ENCODE data around the gene SERPINB8.

Gene SERPINB8

DNA sequence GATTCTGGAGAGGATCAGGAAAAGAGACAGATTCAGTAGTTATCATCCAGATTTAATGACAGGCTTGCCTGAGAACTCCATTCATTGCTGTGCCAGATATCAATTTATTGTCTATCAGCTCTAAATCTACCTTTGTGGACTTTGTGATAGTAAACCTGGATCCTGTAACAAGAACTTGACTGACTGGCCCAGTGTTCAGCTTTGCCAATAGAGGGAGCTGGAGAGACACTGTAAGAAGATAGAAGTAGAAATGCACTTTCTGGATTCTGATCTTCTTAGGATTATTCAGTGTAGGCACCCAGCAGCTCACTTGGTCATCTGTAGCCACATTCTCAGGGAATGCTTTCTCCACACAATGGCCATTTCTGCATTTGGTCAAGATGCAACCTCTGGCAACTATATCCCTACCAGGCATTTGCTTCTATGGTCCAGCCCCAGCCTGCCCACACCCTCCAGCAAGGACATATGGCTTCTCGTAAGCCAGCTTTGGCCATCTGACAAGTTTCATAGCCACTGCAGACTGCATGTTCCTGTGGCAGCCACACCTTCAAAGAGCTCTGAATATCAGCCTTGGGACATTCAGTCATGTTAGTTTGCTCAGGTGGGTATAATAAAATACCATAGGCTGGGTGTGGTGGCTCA lies 6.1 kb upstream of the SERPINB8 start:
- no peak overlapping the region for H3K4me3 ChIP-seq (ENCODE audit: low read depth, low read length)
- TF ChIP-seq, protein P1, sequence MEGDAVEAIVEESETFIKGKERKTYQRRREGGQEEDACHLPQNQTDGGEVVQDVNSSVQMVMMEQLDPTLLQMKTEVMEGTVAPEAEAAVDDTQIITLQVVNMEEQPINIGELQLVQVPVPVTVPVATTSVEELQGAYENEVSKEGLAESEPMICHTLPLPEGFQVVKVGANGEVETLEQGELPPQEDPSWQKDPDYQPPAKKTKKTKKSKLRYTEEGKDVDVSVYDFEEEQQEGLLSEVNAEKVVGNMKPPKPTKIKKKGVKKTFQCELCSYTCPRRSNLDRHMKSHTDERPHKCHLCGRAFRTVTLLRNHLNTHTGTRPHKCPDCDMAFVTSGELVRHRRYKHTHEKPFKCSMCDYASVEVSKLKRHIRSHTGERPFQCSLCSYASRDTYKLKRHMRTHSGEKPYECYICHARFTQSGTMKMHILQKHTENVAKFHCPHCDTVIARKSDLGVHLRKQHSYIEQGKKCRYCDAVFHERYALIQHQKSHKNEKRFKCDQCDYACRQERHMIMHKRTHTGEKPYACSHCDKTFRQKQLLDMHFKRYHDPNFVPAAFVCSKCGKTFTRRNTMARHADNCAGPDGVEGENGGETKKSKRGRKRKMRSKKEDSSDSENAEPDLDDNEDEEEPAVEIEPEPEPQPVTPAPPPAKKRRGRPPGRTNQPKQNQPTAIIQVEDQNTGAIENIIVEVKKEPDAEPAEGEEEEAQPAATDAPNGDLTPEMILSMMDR (IDR thresholded peaks at IDR 0.05; ENCODE audit: low read depth, low read length, missing control alignments) = peak; percentile 97
- DNase-seq (ENCODE audit: low read depth) = peak; percentile 50
- in situ Hi-C loops (cut with HindIII; ENCODE audit: low sequenced_read_pairs) = no loop called here

DNA sequence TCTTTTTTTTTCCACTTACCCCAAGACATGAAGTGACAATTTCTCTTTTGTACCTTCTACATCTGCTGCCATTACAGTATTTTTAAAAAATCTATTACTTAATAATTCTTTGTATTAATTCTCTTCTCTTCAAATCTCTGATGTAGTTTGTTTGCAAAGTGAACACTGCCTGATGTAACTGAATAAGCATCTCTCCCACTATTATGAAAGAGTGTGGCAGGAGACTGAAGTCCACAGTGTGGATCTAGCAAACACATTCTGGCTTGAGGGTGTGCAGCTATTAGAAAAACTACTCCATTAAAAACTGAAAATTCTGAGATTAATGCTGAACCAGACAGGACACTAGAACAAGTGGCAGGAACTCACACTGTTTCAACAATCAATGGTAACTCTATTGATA lies 5.0 kb upstream of the SERPINB8 start:
- no peak for DNase-seq (ENCODE audit: low read depth)
- in situ Hi-C loops (cut with HindIII; ENCODE audit: low sequenced_read_pairs) = no loop called here
- TF ChIP-seq, protein P1 (IDR thresholded peaks at IDR 0.05; ENCODE audit: low read depth, low read length, missing control alignments) = no peak
- H3K4me3 ChIP-seq (ENCODE audit: low read depth, low read length) = no peak overlapping the region

DNA sequence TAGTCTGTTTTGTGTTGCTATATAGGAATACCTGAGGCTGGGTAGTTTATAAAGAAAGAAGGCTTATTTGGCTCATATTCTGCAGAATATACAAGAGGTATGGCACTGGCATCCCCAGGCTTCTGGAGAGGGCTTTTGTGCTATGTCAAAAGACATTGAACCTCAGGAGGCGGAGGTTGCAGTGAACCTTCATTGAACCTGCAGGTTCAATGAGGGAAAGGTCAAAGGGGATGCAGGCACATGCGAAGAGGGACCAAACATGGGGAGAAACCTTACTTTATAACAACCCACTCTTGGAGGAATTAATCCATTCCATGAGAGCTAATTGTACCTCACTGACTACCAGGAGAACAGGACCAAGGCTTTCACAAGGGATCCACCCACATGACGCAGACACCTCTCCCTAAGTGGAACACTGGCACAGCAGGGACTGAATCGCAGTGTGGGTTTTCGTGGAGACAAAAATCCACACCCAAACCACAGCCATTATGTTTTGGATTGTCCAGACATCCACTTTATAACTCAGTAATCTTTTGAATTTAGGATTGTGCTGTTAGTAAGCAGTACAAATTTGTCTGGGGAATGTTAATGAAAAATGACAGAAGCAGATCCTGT lies 4.1 kb upstream of the SERPINB8 start:
- no peak for DNase-seq (ENCODE audit: low read depth)
- no peak overlapping the region for H3K4me3 ChIP-seq (ENCODE audit: low read depth, low read length)
- in situ Hi-C loops (cut with HindIII; ENCODE audit: low sequenced_read_pairs) = no loop called here
- TF ChIP-seq, protein P1 (IDR thresholded peaks at IDR 0.05; ENCODE audit: low read depth, low read length, missing control alignments) = no peak

DNA sequence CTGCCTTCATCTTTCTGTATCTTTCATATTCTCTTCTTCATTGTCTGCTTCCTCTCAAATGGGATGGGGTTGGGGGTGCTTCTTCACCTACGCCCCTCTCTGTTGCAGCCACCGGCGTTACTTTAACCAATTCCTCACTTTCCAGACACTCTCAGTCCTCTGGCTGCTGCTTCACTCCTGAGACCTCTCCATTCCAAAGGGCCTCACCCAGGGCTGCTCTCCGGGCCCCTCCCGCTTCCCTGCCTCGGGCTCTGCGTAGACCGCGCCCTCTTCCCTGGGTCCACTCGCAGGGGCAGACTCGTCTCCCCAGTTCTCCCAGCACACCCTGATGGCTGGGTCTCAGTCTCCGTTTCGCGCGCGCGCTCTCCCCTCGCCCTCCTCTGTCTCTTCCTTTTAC lies 926 bp downstream of the SERPINB8 start:
- no peak for DNase-seq (ENCODE audit: low read depth)
- in situ Hi-C loops (cut with HindIII; ENCODE audit: low sequenced_read_pairs) = no loop called here
- peak overlapping the region; percentile 75 for H3K4me3 ChIP-seq (ENCODE audit: low read depth, low read length)

DNA sequence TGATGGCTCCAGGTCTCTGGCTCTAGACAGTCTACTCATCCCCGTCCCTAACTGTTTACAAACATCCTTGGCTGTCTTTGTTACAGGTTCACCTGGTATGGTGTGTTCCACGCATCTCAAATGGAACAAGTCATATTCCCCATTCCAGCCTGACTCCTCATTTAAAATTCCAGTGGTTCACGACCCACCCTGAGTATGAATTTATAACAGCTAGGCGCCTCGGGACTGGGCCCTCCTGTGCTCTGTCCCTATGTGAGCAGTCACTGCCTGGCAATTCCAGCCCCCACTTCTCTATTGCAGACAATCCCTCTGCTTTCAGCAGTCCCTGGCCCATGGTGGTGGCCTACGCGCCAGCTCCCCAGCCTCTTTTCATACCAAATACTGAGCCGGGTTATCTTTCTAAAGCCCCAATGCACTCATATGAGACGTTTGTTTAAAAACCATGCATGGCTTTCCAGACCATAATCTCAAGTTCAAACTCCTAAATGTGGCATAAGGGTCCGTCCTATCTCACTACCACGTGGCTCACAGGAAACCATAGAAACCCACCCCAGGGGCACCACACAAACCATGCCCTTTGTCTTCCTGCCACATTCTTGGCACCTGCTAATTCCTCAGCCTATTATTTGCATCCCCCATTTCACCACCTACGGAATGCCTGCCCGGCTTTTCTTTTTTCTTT lies 1.6 kb downstream of the SERPINB8 start:
- in situ Hi-C loops (cut with HindIII; ENCODE audit: low sequenced_read_pairs) = no loop called here
- peak overlapping the region; percentile 75 for H3K4me3 ChIP-seq (ENCODE audit: low read depth, low read length)
- TF ChIP-seq, protein P1 (IDR thresholded peaks at IDR 0.05; ENCODE audit: low read depth, low read length, missing control alignments) = no peak
- DNase-seq (ENCODE audit: low read depth) = no peak

More for the DNA sequence above, 926 bp downstream of the SERPINB8 start:
- TF ChIP-seq, protein P1 (IDR thresholded peaks at IDR 0.05; ENCODE audit: low read depth, low read length, missing control alignments) = no peak

DNA sequence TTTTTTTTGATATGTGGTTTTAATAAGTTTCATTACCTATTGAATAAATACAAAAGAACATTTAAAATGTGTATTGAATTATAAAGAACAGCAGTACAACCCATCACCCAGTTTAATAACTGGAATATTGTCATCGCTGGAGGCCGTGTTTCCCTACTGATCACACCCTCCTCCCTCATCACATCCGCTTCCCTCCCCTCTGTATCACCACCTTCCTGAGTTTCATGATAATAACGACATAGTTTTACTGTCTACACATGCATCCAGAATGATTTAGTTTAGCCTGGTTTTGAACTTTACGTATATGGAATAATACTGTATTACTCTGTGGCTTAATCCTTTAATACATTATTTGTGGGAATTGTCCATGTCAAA lies 2.1 kb downstream of the SERPINB8 start:
- TF ChIP-seq, protein P1 (IDR thresholded peaks at IDR 0.05; ENCODE audit: low read depth, low read length, missing control alignments) = no peak
- in situ Hi-C loops (cut with HindIII; ENCODE audit: low sequenced_read_pairs) = no loop called here
- H3K4me3 ChIP-seq (ENCODE audit: low read depth, low read length) = no peak overlapping the region
- DNase-seq (ENCODE audit: low read depth) = no peak
